Osteoblast (primary cell): Measurements from ENCODE around the gene HK1. TPM values are rescaled to one million over a fixed set of nuclear protein-coding genes. Genes with fewer than 3 reads are reported as not detected.
"Not testable (repeated sequence)": the region's sequence is repeated elsewhere in the genome, so short reads cannot be mapped to it uniquely, and the experiment has no call there.

Source experiments
- DNase-seq: peaks from one replicate; pipeline ENCODE4 v3.0.0; 2011; ENCODE audit warnings: low spot score, mixed read lengths; ENCODE audit not compliant: insufficient read length; ENCODE audit errors: missing footprints
- H2AFZ ChIP-seq: 2 replicates; pipeline ENCODE4 v1.6.0; 2011; ENCODE audit warnings: mild to moderate bottlenecking, low read length
- H3K27ac ChIP-seq: 2 replicates; pipeline ENCODE4 v1.5.1; 2011; ENCODE audit warnings: mild to moderate bottlenecking, low read depth, low read length, moderate library complexity
- H3K27me3 ChIP-seq: 2 replicates; pipeline ENCODE4 v1.6.0; 2012; ENCODE audit warnings: mild to moderate bottlenecking, control low read depth, inconsistent platforms, low read length, moderate library complexity; ENCODE audit not compliant: insufficient read depth
- H3K36me3 ChIP-seq: 2 replicates; pipeline ENCODE4 v1.5.1; 2011; ENCODE audit warnings: mild to moderate bottlenecking, low read length, control low read depth, moderate library complexity; ENCODE audit not compliant: insufficient read depth
- H3K4me1 ChIP-seq: 2 replicates; pipeline ENCODE4 v1.5.1; 2011; ENCODE audit warnings: mild to moderate bottlenecking, low read length, control low read depth, moderate library complexity; ENCODE audit not compliant: insufficient read depth
- H3K4me2 ChIP-seq: 2 replicates; pipeline ENCODE4 v1.6.0; 2011; ENCODE audit warnings: mild to moderate bottlenecking, low read length; ENCODE audit not compliant: insufficient read depth
- H3K4me3 ChIP-seq: fragments of 200-600 bp; sonication (generic); 3 replicates; pipeline ENCODE4 v1.5.1; 2012; ENCODE audit warnings: mild to moderate bottlenecking, low read length, inconsistent platforms; ENCODE audit not compliant: insufficient read depth
- H3K79me2 ChIP-seq: 2 replicates; pipeline ENCODE4 v1.6.0; 2012; ENCODE audit warnings: mild to moderate bottlenecking, low read length, control low read depth, inconsistent platforms; ENCODE audit not compliant: insufficient read depth
- H3K9me3 ChIP-seq: 2 replicates; pipeline ENCODE4 v1.5.1; 2011; ENCODE audit warnings: low read depth, low read length, control low read depth
- H4K20me1 ChIP-seq: 2 replicates; pipeline ENCODE4 v1.6.0; 2012; ENCODE audit warnings: mild to moderate bottlenecking, low read length, control low read depth; ENCODE audit not compliant: insufficient read depth
- CTCF ChIP-seq: IDR thresholded peaks from 2 replicates; pipeline ENCODE4 v1.5.1; 2011; ENCODE audit warnings: mild to moderate bottlenecking, low read depth, low read length, moderate library complexity; ENCODE audit errors: extremely low read depth
- total RNA-seq: library from RNA; depleted of rRNA; stranded (reverse); fragments of >200 nt; gene quantifications from 2 replicates; pipeline ENCODE4 v1.2.3, GENCODE V29; 2012

The HK1 gene
- total RNA-seq, 1 donor = 111 TPM

GRCh38 chr10:69326692-69327091 lies 48.4 kb downstream of the HK1 start:
- H4K20me1 ChIP-seq = peaks cover 38% of the 10 kb centered on the region
- TF ChIP-seq CTCF = no peak
- H3K9me3 ChIP-seq = no peaks in the 10 kb centered on the region
- H3K36me3 ChIP-seq = peaks cover 18% of the 10 kb centered on the region
- H3K4me3 ChIP-seq = no peak overlapping the region
- no peaks in the 10 kb centered on the region for H3K27me3 ChIP-seq
- no peak overlapping the region for H2AFZ ChIP-seq
- no peak for DNase-seq
- peak overlapping the region; percentile 59 for H3K27ac ChIP-seq
- H3K4me2 ChIP-seq = peak overlapping the region; percentile 52
- H3K4me1 ChIP-seq = peaks cover 27% of the 10 kb centered on the region
- H3K79me2 ChIP-seq = peaks cover 95% of the 10 kb centered on the region

- TF ChIP-seq CTCF = no peak
- Histone ChIP-seq H2AFZ (peak overlapping the region; percentile 66), H3K27me3 (no peaks in the 10 kb centered on the region), H3K27ac (peak overlapping the region; percentile 78), H4K20me1 (peaks cover 34% of the 10 kb centered on the region), H3K79me2 (peaks cover 95% of the 10 kb centered on the region), H3K36me3 (peaks cover 22% of the 10 kb centered on the region), H3K4me1 (peaks cover 31% of the 10 kb centered on the region), H3K4me3 (peak overlapping the region; percentile 50), H3K4me2 (peak overlapping the region; percentile 68), H3K9me3 (no peaks in the 10 kb centered on the region)
- DNase-seq = peak; percentile 76
Measured at GRCh38 chr10:69327463-69328379, 49.4 kb downstream of the HK1 start.

GRCh38 chr10:69328380-69328735 lies 50.1 kb downstream of the HK1 start:
- Histone ChIP-seq H2AFZ (peak overlapping the region; percentile 66), H3K27ac (peak overlapping the region; percentile 78), H3K9me3 (no peaks in the 10 kb centered on the region), H3K79me2 (peaks cover 95% of the 10 kb centered on the region), H3K4me2 (peak overlapping the region; percentile 68), H4K20me1 (peaks cover 32% of the 10 kb centered on the region), H3K27me3 (no peaks in the 10 kb centered on the region), H3K4me3 (peak overlapping the region; percentile 50), H3K4me1 (peaks cover 37% of the 10 kb centered on the region), H3K36me3 (peaks cover 22% of the 10 kb centered on the region)
- TF ChIP-seq CTCF = no peak
- DNase-seq = peak; percentile 76

- peaks cover 22% of the 10 kb centered on the region for H3K36me3 ChIP-seq
- not testable (repeated sequence) for H3K4me2 ChIP-seq, H3K27me3 ChIP-seq, H2AFZ ChIP-seq, H3K4me3 ChIP-seq, H3K9me3 ChIP-seq, DNase-seq
- peaks cover 31% of the 10 kb centered on the region for H4K20me1 ChIP-seq
- peak overlapping the region; percentile 78 for H3K27ac ChIP-seq
- H3K4me1 ChIP-seq = peaks cover 42% of the 10 kb centered on the region
- H3K79me2 ChIP-seq = peaks cover 95% of the 10 kb centered on the region
Measured at GRCh38 chr10:69328888-69329287, 50.6 kb downstream of the HK1 start.
